A172 (cell line): ENCODE results near the gene TERT. TPM values are rescaled to one million over a fixed set of nuclear protein-coding genes. Genes with fewer than 3 reads are reported as not detected.
"Not testable (repeated sequence)": the region's sequence is repeated elsewhere in the genome, so short reads cannot be mapped to it uniquely, and the experiment has no call there.

Source experiments
- DNase-seq: peaks from one replicate; pipeline ENCODE4 v3.0.0-alpha.2; 2015; ENCODE audit warnings: low spot score
- total RNA-seq: library from RNA; depleted of rRNA; stranded (reverse); fragments of >200 nt; shearing (Covaris generic); gene quantifications from 2 replicates; pipeline ENCODE4 v1.2.3, GENCODE V29; 2014

The TERT gene
- total RNA-seq, 1 experiment from 2014 or later: 0.95 TPM

- DNase-seq: no peak
These were observed 548 bp downstream of the TERT start for GRCh38 chr5:1294206-1294834.

- DNase-seq: no peak
These were observed 1.3 kb downstream of the TERT start for GRCh38 chr5:1293416-1294205.

- no peak for DNase-seq
These were observed 1.9 kb downstream of the TERT start for GRCh38 chr5:1292846-1293415.

- DNase-seq: no peak
These were observed 2.7 kb downstream of the TERT start for GRCh38 chr5:1292139-1292538.

GRCh38 chr5:1291611-1292080 lies 3.2 kb downstream of the TERT start:
- no peak for DNase-seq

GRCh38 chr5:1290956-1291355 lies 3.9 kb downstream of the TERT start:
- not testable (repeated sequence) for DNase-seq

GRCh38 chr5:1289559-1289958 lies 5.3 kb downstream of the TERT start:
- not testable (repeated sequence) for DNase-seq

- no peak for DNase-seq
These were observed 6.2 kb downstream of the TERT start for GRCh38 chr5:1288439-1289335.

- no peak for DNase-seq
These were observed 9.0 kb downstream of the TERT start for GRCh38 chr5:1285883-1286291.

GRCh38 chr5:1285141-1285540 lies 9.7 kb downstream of the TERT start:
- no peak for DNase-seq

- DNase-seq: not testable (repeated sequence)
These were observed 10.4 kb downstream of the TERT start for GRCh38 chr5:1284336-1284970.

GRCh38 chr5:1283729-1284041 lies 11.2 kb downstream of the TERT start:
- not testable (repeated sequence) for DNase-seq

- not testable (repeated sequence) for DNase-seq
These were observed 11.7 kb downstream of the TERT start for GRCh38 chr5:1282993-1283728.

- no peak for DNase-seq
These were observed 12.5 kb downstream of the TERT start for GRCh38 chr5:1282131-1282992.

GRCh38 chr5:1281038-1281882 lies 13.6 kb downstream of the TERT start:
- no peak for DNase-seq

- no peak for DNase-seq
These were observed 14.5 kb downstream of the TERT start for GRCh38 chr5:1280177-1281037.

- DNase-seq: no peak
These were observed 15.3 kb downstream of the TERT start for GRCh38 chr5:1279443-1280151.
